Spleen (tissue), 7 donors: ENCODE results near the gene NHLRC4.

Experiments used
- CTCF ChIP-seq, 11 experiments: fragments of 200-600 bp in 7 of 11; fragments of 450-650 bp in 4 of 11; sonication (generic) in 4 of 11; IDR thresholded peaks in 8 of 11; conservative IDR thresholded peaks in 3 of 11; 1 replicate in 7 of 11; 2 replicates in 4 of 11; pipeline versions ENCODE4 v1.4.0 to v1.8.0; 2016 to 2021; ENCODE audit warnings: antibody characterized with exemption in 11 of 11, inconsistent platforms in 4 of 11, mild to moderate bottlenecking in 1 of 11
- POLR2A ChIP-seq, 3 donors: fragments of 450-650 bp; IDR thresholded peaks; one replicate each; pipeline ENCODE4 v1.5.1; 2017; ENCODE audit warnings: antibody characterized with exemption in 3 of 3, mild to moderate bottlenecking in 1 of 3
- POLR2AphosphoS5 ChIP-seq, 3 donors: sonication (generic); formaldehyde crosslinking; IDR thresholded peaks; one replicate each; pipeline ENCODE4 v1.5.1; 2017; ENCODE audit warnings: antibody characterized with exemption in 3 of 3
- donor health status: DM: no; HTN: no; CAD: no; lungs with moderate emphysema.
- donor health status: DM: no; HTN: no; CAD: no.
- donor health status: DM: no; HTN: no; CAD: no.

- TF ChIP-seq CTCF (IDR thresholded peaks at IDR 0.05 in 8 of 11, conservative IDR thresholded peaks at IDR 0.05 in 3 of 11) (no peak), POLR2A (IDR thresholded peaks at IDR 0.05) (no peak), POLR2AphosphoS5 (IDR thresholded peaks at IDR 0.05) (no peak)
These were observed 31.9 kb upstream of the NHLRC4 start for GRCh38 chr16:534856-535445.
